H9 (cell line): ENCODE measurements around the gene HBZ. TPM values are rescaled to one million over a fixed set of nuclear protein-coding genes. Genes with fewer than 3 reads are reported as not detected.

ENCODE experiments used
- DNase-seq: peaks from one replicate; pipeline ENCODE4 v3.0.0-alpha.2; 2017
- H2AFZ ChIP-seq: one replicate; pipeline ENCODE4 v1.6.1; 2013; ENCODE audit warnings: mild to moderate bottlenecking, low read length, control low read depth, moderate library complexity
- H2AK5ac ChIP-seq: 2 replicates; pipeline ENCODE4 v1.6.1; 2013; ENCODE audit warnings: low read length, control low read depth, mixed read lengths; ENCODE audit not compliant: insufficient read length
- H2BK120ac ChIP-seq: one replicate; pipeline ENCODE4 v1.6.1; 2013; ENCODE audit warnings: low read depth, mild to moderate bottlenecking, low read length, control low read depth, inconsistent platforms; ENCODE audit not compliant: poor library complexity, severe bottlenecking
- H2BK12ac ChIP-seq: 2 replicates; pipeline ENCODE4 v1.6.1; 2013; ENCODE audit warnings: low read length, control low read depth, mixed read lengths, low read depth; ENCODE audit not compliant: insufficient read length
- H2BK15ac ChIP-seq: 2 replicates; pipeline ENCODE4 v1.6.1; 2013; ENCODE audit warnings: low read depth, low read length, control low read depth
- H2BK20ac ChIP-seq: one replicate; pipeline ENCODE4 v1.6.1; 2013; ENCODE audit warnings: low read depth, mild to moderate bottlenecking, low read length, control low read depth, inconsistent platforms; ENCODE audit not compliant: poor library complexity, severe bottlenecking
- H2BK5ac ChIP-seq: 2 replicates; pipeline ENCODE4 v1.6.1; 2013; ENCODE audit warnings: low read length, control low read depth, mixed read lengths; ENCODE audit not compliant: insufficient read length
- H3K14ac ChIP-seq: 2 replicates; pipeline ENCODE4 v1.6.1; 2013; ENCODE audit warnings: low read length, control low read depth; ENCODE audit not compliant: insufficient read depth
- H3K18ac ChIP-seq: 2 replicates; pipeline ENCODE4 v1.6.1; 2013; ENCODE audit warnings: low read depth, mild to moderate bottlenecking, mixed read lengths, low read length, control low read depth; ENCODE audit not compliant: insufficient read length
- H3K23ac ChIP-seq: 2 replicates; pipeline ENCODE4 v1.6.1; 2013; ENCODE audit warnings: low read length, control low read depth, mixed read lengths, low read depth; ENCODE audit not compliant: insufficient read length
- H3K23me2 ChIP-seq: 2 replicates; pipeline ENCODE4 v1.6.1; 2013; ENCODE audit warnings: low read depth, mild to moderate bottlenecking, mixed read lengths, low read length, control low read depth; ENCODE audit not compliant: insufficient read length, poor library complexity, severe bottlenecking
- H3K27ac ChIP-seq: 2 replicates; pipeline ENCODE4 v1.5.1; 2013; ENCODE audit warnings: low read length, control low read depth, mixed read lengths, low read depth; ENCODE audit not compliant: insufficient read length
- H3K27me3 ChIP-seq: 2 replicates; pipeline ENCODE4 v1.6.1; 2013; ENCODE audit warnings: low read length, control low read depth, inconsistent platforms; ENCODE audit not compliant: insufficient read depth
- H3K4ac ChIP-seq: 2 replicates; pipeline ENCODE4 v1.6.1; 2013; ENCODE audit warnings: low read depth, mild to moderate bottlenecking, control low read depth, inconsistent platforms, low read length, moderate library complexity
- H3K4me1 ChIP-seq: 2 replicates; pipeline ENCODE4 v1.6.1; 2013; ENCODE audit warnings: low read length, control low read depth, inconsistent platforms; ENCODE audit not compliant: insufficient read depth
- H3K4me2 ChIP-seq: 2 replicates; pipeline ENCODE4 v1.6.1; 2013; ENCODE audit warnings: low read length, control low read depth, mixed read lengths; ENCODE audit not compliant: insufficient read length, insufficient read depth
- H3K56ac ChIP-seq: 2 replicates; pipeline ENCODE4 v1.6.1; 2013; ENCODE audit warnings: low read depth, mild to moderate bottlenecking, mixed read lengths, low read length, control low read depth; ENCODE audit not compliant: insufficient read length
- H3K79me1 ChIP-seq: 2 replicates; pipeline ENCODE4 v1.6.1; 2013; ENCODE audit warnings: low read depth, mild to moderate bottlenecking, moderate library complexity, low read length, control low read depth, inconsistent platforms; ENCODE audit not compliant: insufficient read depth, poor library complexity, severe bottlenecking
- H3K79me2 ChIP-seq: 2 replicates; pipeline ENCODE4 v1.6.1; 2013; ENCODE audit warnings: low read length, control low read depth, inconsistent platforms; ENCODE audit not compliant: insufficient read depth
- H3K9ac ChIP-seq: 2 replicates; pipeline ENCODE4 v1.6.1; 2013; ENCODE audit warnings: low read length, control low read depth, mixed read lengths; ENCODE audit not compliant: insufficient read length; ENCODE audit errors: extremely low read depth
- H3K9me3 ChIP-seq: one replicate; pipeline ENCODE4 v1.6.1; 2013; ENCODE audit warnings: low read depth, low read length, inconsistent platforms; ENCODE audit not compliant: control insufficient read depth
- H3T11ph ChIP-seq: one replicate; pipeline ENCODE4 v1.6.1; 2013; ENCODE audit warnings: mild to moderate bottlenecking, low read length, control low read depth, inconsistent platforms
- H4K20me1 ChIP-seq: one replicate; pipeline ENCODE4 v1.6.1; 2013; ENCODE audit not compliant: control insufficient read depth, insufficient read length, insufficient read depth
- H4K5ac ChIP-seq: 2 replicates; pipeline ENCODE4 v1.6.1; 2013; ENCODE audit warnings: low read depth, mild to moderate bottlenecking, mixed read lengths, low read length, control low read depth; ENCODE audit not compliant: insufficient read length
- H4K8ac ChIP-seq: replicated peaks from 2 replicates; pipeline ENCODE4 v1.6.1; 2013; ENCODE audit warnings: low read length, control low read depth, mixed read lengths, low read depth; ENCODE audit not compliant: insufficient read length
- H4K91ac ChIP-seq: 2 replicates; pipeline ENCODE4 v1.6.1; 2013; ENCODE audit warnings: low read depth, mild to moderate bottlenecking, moderate library complexity, mixed read lengths, low read length, control low read depth; ENCODE audit not compliant: insufficient read length
- H3K27ac Mint-ChIP-seq, 3 experiments: 2 replicates in 2 of 3; 3 replicates in 1 of 3; pipeline ENCODE4 v1.8.0; 2020 to 2021; ENCODE audit warnings: mixed read lengths in 3 of 3, mild to moderate bottlenecking in 1 of 3, moderate library complexity in 1 of 3
- H3K27me3 Mint-ChIP-seq: 2 replicates; pipeline ENCODE4 v1.8.0; 2021; ENCODE audit warnings: low read depth, mild to moderate bottlenecking, moderate library complexity, mixed read lengths
- H3K36me3 Mint-ChIP-seq, 3 experiments: 2 replicates in 2 of 3; 3 replicates in 1 of 3; pipeline ENCODE4 v1.8.0; 2020 to 2021; ENCODE audit warnings: low read depth in 3 of 3, mixed read lengths in 3 of 3; ENCODE audit not compliant: insufficient read depth in 1 of 3
- H3K4me1 Mint-ChIP-seq, 2 experiments: 2 replicates each; pipeline ENCODE4 v1.8.0; 2020; ENCODE audit warnings: mixed read lengths in 2 of 2
- H3K4me3 Mint-ChIP-seq, 2 experiments: 2 replicates in 1 of 2; 3 replicates in 1 of 2; pipeline ENCODE4 v1.8.0; 2020 to 2021; ENCODE audit warnings: mild to moderate bottlenecking in 2 of 2, mixed read lengths in 2 of 2, moderate library complexity in 1 of 2
- H3K9me3 Mint-ChIP-seq, 2 experiments: 2 replicates in 1 of 2; 3 replicates in 1 of 2; pipeline ENCODE4 v1.8.0; 2020; ENCODE audit warnings: mild to moderate bottlenecking in 2 of 2, mixed read lengths in 2 of 2, moderate library complexity in 1 of 2
- WGBS: extraction: QIAGEN DNeasy Blood & Tissue Kit; methylation state at CpG from one replicate; pipeline ENCODE4 v1.1.7; 2013; ENCODE audit warnings: missing lambda C conversion rate, low lambda C conversion rate, mixed read lengths; ENCODE audit not compliant: insufficient read length; ENCODE audit errors: extremely low coverage; 5-methylcytosine and 5-hydroxymethylcytosine counted together
- total RNA-seq: library from RNA; stranded (reverse); gene quantifications from 2 replicates; pipeline ENCODE4 v1.2.1, GENCODE V29; 2021
- TF ChIP-seq, protein P1 (sequence below): fragments of 200-600 bp; sonication (generic); conservative IDR thresholded peaks from 3 replicates; pipeline ENCODE4 v1.8.0; 2021; ENCODE audit warnings: antibody characterized with exemption, mild to moderate bottlenecking

HBZ gene
- total RNA-seq, 1 experiment from 2014 or later: not detected

DNA sequence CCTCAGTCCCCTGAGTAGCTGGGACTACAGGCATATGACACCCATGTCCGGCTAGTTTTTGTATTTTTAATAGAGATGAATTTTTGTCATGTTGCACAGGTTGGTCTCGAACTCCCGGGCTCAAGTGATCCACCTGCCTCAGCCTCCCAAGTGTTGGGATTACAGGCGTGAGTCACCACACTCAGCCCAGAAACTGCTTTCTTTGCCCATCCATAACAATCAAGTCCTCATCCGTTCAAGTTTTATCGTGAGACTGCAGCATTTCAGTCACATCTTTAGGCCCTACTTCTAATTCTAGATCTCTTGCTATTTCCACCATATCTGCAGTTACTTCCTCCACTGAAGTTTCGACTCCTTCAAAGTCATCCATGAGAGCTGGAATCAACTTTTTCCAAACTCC is 20.3 kb upstream of the HBZ start:
- no CpG with 5 or more reads among the region's 7 CpGs for WGBS
- no peaks in the 10 kb centered on the region for H3K9me3 ChIP-seq
- Mint-ChIP-seq H3K36me3 (0 out of 7 replicates have a peak, but pooled peaks cover 0 to 2% (median 0%) of the 10 kb centered on the region in 3 experiments), H3K4me3 (no peak overlapping the region; a peak in 1 of 5 replicates), H3K9me3 (no peaks in the 10 kb centered on the region), H3K27ac (no peak overlapping the region; a peak in 2 of 7 replicates), H3K4me1 (peaks cover 0 to 2% of the 10 kb centered on the region in 2 experiments; a peak in 1 of 4 replicates), H3K27me3 (no peaks in the 10 kb centered on the region)
- H4K91ac ChIP-seq: no peak overlapping the region
- no peak overlapping the region for H3T11ph ChIP-seq
- H2BK20ac ChIP-seq: no peak overlapping the region
- H2BK15ac ChIP-seq: no peak overlapping the region
- H3K79me1 ChIP-seq: peaks cover 4% of the 10 kb centered on the region
- H3K56ac ChIP-seq: no peak overlapping the region
- no peak overlapping the region for H3K4me2 ChIP-seq
- H3K4ac ChIP-seq: no peak overlapping the region
- no peak overlapping the region for H3K14ac ChIP-seq
- DNase-seq: no peak
- H2BK12ac ChIP-seq: no peak overlapping the region
- H3K18ac ChIP-seq: no peak overlapping the region
- H4K20me1 ChIP-seq: no peaks in the 10 kb centered on the region
- H3K4me1 ChIP-seq: no peaks in the 10 kb centered on the region
- H3K27ac ChIP-seq: no peak overlapping the region
- no peaks in the 10 kb centered on the region for H3K23me2 ChIP-seq
- no peak overlapping the region for H2AFZ ChIP-seq
- no peak overlapping the region for H2BK120ac ChIP-seq
- H3K23ac ChIP-seq: no peak overlapping the region
- no peaks in the 10 kb centered on the region for H3K79me2 ChIP-seq
- H3K27me3 ChIP-seq: no peaks in the 10 kb centered on the region
- H4K5ac ChIP-seq: no peak overlapping the region
- no peak overlapping the region for H2BK5ac ChIP-seq
- no peak overlapping the region for H3K9ac ChIP-seq
- no peak overlapping the region for H4K8ac ChIP-seq
- TF ChIP-seq, protein P1, sequence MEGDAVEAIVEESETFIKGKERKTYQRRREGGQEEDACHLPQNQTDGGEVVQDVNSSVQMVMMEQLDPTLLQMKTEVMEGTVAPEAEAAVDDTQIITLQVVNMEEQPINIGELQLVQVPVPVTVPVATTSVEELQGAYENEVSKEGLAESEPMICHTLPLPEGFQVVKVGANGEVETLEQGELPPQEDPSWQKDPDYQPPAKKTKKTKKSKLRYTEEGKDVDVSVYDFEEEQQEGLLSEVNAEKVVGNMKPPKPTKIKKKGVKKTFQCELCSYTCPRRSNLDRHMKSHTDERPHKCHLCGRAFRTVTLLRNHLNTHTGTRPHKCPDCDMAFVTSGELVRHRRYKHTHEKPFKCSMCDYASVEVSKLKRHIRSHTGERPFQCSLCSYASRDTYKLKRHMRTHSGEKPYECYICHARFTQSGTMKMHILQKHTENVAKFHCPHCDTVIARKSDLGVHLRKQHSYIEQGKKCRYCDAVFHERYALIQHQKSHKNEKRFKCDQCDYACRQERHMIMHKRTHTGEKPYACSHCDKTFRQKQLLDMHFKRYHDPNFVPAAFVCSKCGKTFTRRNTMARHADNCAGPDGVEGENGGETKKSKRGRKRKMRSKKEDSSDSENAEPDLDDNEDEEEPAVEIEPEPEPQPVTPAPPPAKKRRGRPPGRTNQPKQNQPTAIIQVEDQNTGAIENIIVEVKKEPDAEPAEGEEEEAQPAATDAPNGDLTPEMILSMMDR: no peak
- H2AK5ac ChIP-seq: no peak overlapping the region
